Spleen (tissue), 7 donors: ENCODE measurements around the gene LNPEP.

Source experiments
- CTCF ChIP-seq, 11 experiments: fragments of 200-600 bp in 7 of 11; fragments of 450-650 bp in 4 of 11; sonication (generic) in 4 of 11; IDR thresholded peaks in 8 of 11; conservative IDR thresholded peaks in 3 of 11; 1 replicate in 7 of 11; 2 replicates in 4 of 11; pipeline versions ENCODE4 v1.4.0 to v1.8.0; 2016 to 2021; ENCODE audit warnings: antibody characterized with exemption in 11 of 11, inconsistent platforms in 4 of 11, mild to moderate bottlenecking in 1 of 11
- POLR2A ChIP-seq, 3 donors: fragments of 450-650 bp; IDR thresholded peaks; one replicate each; pipeline ENCODE4 v1.5.1; 2017; ENCODE audit warnings: antibody characterized with exemption in 3 of 3, mild to moderate bottlenecking in 1 of 3
- POLR2AphosphoS5 ChIP-seq, 3 donors: sonication (generic); formaldehyde crosslinking; IDR thresholded peaks; one replicate each; pipeline ENCODE4 v1.5.1; 2017; ENCODE audit warnings: antibody characterized with exemption in 3 of 3
- donor health status: DM: no; HTN: no; CAD: no; lungs with moderate emphysema.
- donor health status: DM: no; HTN: no; CAD: no.
- donor health status: DM: no; HTN: no; CAD: no.

- TF ChIP-seq CTCF (IDR thresholded peaks at IDR 0.05 in 8 of 11, conservative IDR thresholded peaks at IDR 0.05 in 3 of 11), result no peak
- no peak for TF ChIP-seq POLR2AphosphoS5 (IDR thresholded peaks at IDR 0.05)
- no peak for TF ChIP-seq POLR2A (IDR thresholded peaks at IDR 0.05)
Observed at GRCh38 chr5:96933764-96934707, 1.8 kb upstream of the LNPEP start.
